COLO668 (cell line): Measurements from ENCODE around the gene DUSP28.

ENCODE experiments used
- DNase-seq: peaks from one replicate; lab custom pipeline; 2025; ENCODE audit not compliant: unreplicated experiment; lab: John Stamatoyannopoulos, UW

Gene DUSP28

GRCh38 chr2:240585101-240585500 lies 24.9 kb downstream of the DUSP28 start:
- DNase-seq = no peak

GRCh38 chr2:240585681-240586197 lies 25.6 kb downstream of the DUSP28 start:
- DNase-seq = no peak

- DNase-seq = peak; percentile 97
These were observed 26.2 kb downstream of the DUSP28 start, which contains the start of gene CAPN10 for GRCh38 chr2:240586198-240586918. Gene CAPN10, plus strand, starts transcription at chr2:240586734. Its CDS starts 178 bp downstream, at chr2:240586912.

DNA sequence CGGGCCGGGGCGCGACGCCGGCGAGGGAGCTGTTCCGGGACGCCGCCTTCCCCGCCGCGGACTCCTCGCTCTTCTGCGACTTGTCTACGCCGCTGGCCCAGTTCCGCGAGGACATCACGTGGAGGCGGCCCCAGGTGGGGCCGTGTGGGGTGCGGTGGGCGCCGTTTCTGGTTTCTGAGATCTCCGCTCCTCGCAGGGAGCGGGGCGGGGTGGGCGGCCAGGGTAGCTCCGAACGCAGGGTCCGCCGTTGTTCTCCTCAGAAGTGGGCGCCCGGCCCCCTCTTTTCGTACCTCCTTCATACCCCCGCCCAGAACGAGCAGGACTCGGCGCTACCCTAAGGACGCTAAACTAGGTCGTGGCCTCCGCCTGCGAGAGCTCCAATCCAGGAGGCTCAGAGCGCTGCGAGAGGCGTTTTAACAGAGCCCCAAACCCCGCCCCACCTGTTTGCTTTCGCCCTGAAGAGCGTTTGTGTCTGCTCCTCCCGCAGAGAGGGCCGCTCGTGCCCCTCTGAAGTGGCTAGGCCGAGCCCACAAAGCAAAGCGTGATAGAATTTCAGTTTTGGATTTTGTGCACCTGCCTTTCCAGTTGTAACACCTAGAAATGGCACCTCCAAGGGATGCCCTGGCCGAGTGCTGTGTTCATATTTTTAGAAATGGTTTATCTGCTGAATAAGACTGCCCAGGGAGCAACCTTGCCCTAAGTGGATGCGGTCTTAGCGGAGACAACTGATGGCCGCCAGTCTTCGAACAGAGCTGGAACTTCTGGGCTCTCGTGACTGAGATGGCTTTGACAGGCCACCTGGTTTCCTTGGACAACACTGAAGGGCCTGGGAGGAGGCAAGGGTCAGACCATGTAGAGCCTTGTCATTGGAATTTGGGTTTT lies 27.0 kb downstream of the DUSP28 start:
- DNase-seq = peak; percentile 76

DNA sequence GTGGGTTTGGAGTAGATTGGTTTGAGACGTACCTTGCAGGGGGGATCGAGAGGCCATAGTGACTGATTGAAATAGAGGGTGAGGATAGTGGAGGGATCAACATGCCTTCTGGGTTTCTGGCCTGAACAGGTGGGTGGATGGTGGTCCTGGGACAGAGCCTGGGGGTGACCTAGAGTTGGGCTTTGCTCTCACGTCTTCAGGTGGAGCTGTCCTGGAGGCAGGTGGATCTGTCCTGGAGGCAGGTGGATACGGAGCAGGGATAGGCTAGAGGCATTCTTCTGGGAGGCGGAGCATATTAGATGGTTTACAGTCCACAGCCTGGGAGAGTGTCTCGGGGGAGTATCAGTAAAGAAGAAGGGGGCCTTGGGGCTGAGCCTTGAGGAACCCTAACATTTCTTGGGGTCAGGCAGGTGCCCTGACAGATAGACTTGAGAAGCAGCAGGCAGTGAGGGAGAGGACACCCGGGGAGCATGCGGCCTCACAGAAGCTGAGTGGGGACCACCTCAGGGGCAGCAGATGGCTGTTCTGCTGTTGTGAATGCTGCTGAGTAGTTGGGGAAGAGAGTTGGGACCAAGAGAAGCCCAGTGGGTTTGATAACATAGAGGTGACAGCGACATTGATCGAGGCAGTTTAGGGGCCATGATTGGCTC lies 28.0 kb downstream of the DUSP28 start:
- DNase-seq = no peak

GRCh38 chr2:240588669-240589068 lies 28.5 kb downstream of the DUSP28 start:
- DNase-seq = no peak

DNA sequence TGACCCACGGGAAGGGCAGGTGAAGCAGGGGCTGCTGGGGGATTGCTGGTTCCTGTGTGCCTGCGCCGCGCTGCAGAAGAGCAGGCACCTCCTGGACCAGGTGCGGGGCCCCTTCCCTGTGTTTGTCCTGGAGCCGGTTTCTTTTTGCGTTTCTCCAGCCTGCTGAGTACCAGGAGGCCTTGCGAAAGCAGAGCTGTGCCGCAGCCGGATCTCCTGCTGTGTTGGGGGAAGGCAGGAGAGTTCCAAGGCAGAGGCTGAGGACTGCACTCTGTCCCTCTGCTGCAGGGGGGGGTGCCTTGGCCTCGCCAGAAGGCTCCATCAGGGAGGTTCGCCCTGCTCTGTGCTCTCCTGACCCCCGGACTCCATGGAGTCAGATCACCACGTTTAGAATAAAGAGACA lies 29.2 kb downstream of the DUSP28 start:
- DNase-seq = no peak

GRCh38 chr2:240589850-240590525 lies 29.8 kb downstream of the DUSP28 start:
- DNase-seq = no peak

DNA sequence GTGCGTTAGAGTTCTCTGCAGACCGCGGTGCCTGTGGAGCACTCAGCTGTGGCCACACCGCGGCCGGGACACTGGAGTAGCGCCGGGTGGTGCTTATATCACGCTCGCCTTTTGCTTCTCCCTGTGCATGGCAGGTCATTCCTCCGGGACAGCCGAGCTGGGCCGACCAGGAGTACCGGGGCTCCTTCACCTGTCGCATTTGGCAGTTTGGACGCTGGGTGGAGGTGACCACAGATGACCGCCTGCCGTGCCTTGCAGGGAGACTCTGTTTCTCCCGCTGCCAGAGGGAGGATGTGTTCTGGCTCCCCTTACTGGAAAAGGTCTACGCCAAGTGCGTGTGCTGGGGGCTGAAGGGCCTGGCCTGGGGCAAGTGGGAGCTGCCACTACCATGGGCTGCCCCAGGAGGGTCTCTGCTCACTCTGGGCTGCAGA lies 30.5 kb downstream of the DUSP28 start:
- no peak for DNase-seq

DNA sequence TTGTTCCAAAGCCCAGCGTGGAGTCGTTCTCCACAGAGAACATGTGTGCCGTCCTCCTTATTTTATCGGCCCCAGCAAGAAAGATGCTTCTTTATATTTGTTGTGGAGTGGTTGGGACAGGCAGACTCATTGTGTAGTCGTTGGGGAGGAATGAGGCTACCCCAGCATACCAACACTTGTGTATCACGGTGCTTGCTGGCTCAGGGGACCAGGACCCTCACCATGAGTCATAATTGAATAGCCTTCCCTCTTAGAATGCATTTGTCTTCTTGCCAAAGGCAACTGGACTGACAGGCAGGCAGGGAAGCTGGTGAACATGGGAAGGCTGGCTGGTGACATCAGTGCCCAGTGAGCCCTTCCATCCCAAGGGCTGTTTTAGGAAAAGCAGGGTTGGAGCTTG lies 31.1 kb downstream of the DUSP28 start:
- DNase-seq = no peak

- DNase-seq = no peak
These were observed 31.6 kb downstream of the DUSP28 start for GRCh38 chr2:240591784-240592183.

GRCh38 chr2:240593026-240593702 lies 33.0 kb downstream of the DUSP28 start:
- no peak for DNase-seq

GRCh38 chr2:240593703-240594451 lies 33.7 kb downstream of the DUSP28 start:
- DNase-seq = no peak

GRCh38 chr2:240594511-240595380 lies 34.6 kb downstream of the DUSP28 start:
- no peak for DNase-seq

GRCh38 chr2:240595381-240596079 lies 35.4 kb downstream of the DUSP28 start:
- DNase-seq = no peak

DNA sequence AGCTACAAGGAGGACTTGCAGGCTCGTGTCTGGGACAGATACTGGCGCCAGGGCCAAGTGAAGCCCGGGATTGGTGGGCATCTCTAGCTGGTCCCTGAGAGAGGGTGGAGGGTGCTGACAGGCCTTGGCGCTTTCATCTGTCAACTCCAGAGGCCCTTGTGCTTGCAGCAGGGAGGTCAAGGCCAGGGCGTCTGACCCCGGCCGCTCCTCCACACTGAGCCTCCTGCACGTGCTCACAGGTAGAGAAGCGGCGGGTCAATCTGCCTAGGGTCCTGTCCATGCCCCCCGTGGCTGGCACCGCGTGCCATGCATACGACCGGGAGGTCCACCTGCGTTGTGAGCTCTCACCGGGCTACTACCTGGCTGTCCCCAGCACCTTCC lies 35.9 kb downstream of the DUSP28 start:
- DNase-seq = no peak

DNA sequence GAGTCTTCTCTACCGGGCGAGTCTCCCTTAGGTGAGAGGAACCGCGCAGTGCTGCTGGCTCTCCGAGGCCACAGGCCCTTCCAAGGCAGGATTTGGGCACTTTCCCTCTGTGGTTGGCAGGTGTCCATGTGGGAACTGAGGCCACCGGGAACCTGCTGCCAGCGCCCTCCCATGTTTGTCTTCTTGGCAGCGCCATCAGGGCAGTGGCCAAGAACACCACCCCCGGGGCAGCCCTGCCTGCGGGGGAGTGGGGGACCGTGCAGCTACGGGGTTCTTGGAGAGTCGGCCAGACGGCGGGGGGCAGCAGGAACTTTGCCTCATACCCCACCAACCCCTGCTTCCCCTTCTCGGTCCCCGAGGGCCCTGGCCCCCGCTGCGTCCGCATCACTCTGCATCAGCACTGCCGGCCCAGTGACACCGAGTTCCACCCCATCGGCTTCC lies 36.4 kb downstream of the DUSP28 start:
- DNase-seq = no peak

GRCh38 chr2:240597054-240597418 lies 36.9 kb downstream of the DUSP28 start:
- DNase-seq = no peak
